Cardiac septum (tissue), 1 donor: Measurements from ENCODE around the gene TUT4. TPM values are rescaled to one million over a fixed set of nuclear protein-coding genes. Genes with fewer than 3 reads are reported as not detected.

Experiments
- total RNA-seq: library from RNA; stranded (reverse); fragmentation: NEBNext Ultra II Directional; extraction: Animal tissue kit (Norgen Biotek cat#: 25700); gene quantifications from one replicate; pipeline ENCODE4 v1.2.1, GENCODE V29; 2021
- donor health status: DM: no; HTN: no; CAD: no.

Gene TUT4
- total RNA-seq, 1 donor from 2014 or later = 37.1 TPM

Other genes starting within 250 kb of the TUT4 start
- gene CC2D1B, start 186.9 kb downstream of the TUT4 start, total RNA-seq = 19.5 TPM
- 0.11 TPM for gene ORC1, start 148.7 kb downstream of the TUT4 start, total RNA-seq
- 20.9 TPM for gene PRPF38A, start 148.5 kb downstream of the TUT4 start, total RNA-seq
- 12.7 TPM for gene GPX7, start 49.3 kb upstream of the TUT4 start, total RNA-seq
- not detected for gene SHISAL2A, start 80.1 kb upstream of the TUT4 start, total RNA-seq
- gene COA7, start 145.3 kb upstream of the TUT4 start, total RNA-seq = 14.2 TPM
- gene ZYG11B, start 173.4 kb upstream of the TUT4 start, total RNA-seq = 47.6 TPM